IMR-90 (cell line): ENCODE results near the gene HACD2. TPM values are rescaled to one million over a fixed set of nuclear protein-coding genes. Genes with fewer than 3 reads are reported as not detected.
A peak's percentile ranks its signal among the peaks of the same experiment; 100 is the strongest.

Experiments used
- ATAC-seq: fragments of 200-7000 bp; cut with Tn5 transposase; 2 replicates; pipeline ENCODE4 v1.9.1; 2020; ENCODE audit warnings: low read depth, mild to moderate bottlenecking, moderate library complexity
- BruUV-seq: library from RNA; stranded (reverse); fragments of 400-500 nt; replicated peaks from 2 replicates; lab custom pipeline; 2021; lab: Mats Ljungman, UMichigan
- CTCF ChIA-PET: fragments of 300-600 bp; formaldehyde crosslinking; extraction: SDS; loops from one replicate; lab custom pipeline; 2021; ENCODE audit warnings: antibody characterized with exemption; lab: Yijun Ruan, JAX
- POLR2A ChIA-PET: fragments of 300-600 bp; sonication (Branson Sonifier 250); formaldehyde crosslinking; loops from one replicate; lab custom pipeline; 2022; ENCODE audit warnings: antibody characterized with exemption; ENCODE audit not compliant: unreplicated experiment; lab: Charles Lee
- DNase-seq: peaks from one replicate; pipeline ENCODE4 v3.0.0; 2013
- H2AFZ ChIP-seq: replicated peaks from 2 replicates; pipeline ENCODE3; 2013; ENCODE audit warnings: low read length, mild to moderate bottlenecking; ENCODE audit not compliant: poor library complexity
- H2AK5ac ChIP-seq: 2 replicates; pipeline ENCODE4 v1.6.1; 2013; ENCODE audit warnings: low read depth, low read length, inconsistent platforms
- H2AK9ac ChIP-seq: replicated peaks from 2 replicates; pipeline ENCODE3; 2013; ENCODE audit warnings: mild to moderate bottlenecking, low read depth, low read length, moderate library complexity; ENCODE audit not compliant: poor library complexity
- H2BK120ac ChIP-seq: 2 replicates; pipeline ENCODE4 v1.6.1; 2013; ENCODE audit warnings: low read depth, low read length, inconsistent platforms
- H2BK15ac ChIP-seq: 3 replicates; pipeline ENCODE4 v1.6.1; 2013; ENCODE audit warnings: low read depth, low read length, inconsistent platforms
- H2BK20ac ChIP-seq: 2 replicates; pipeline ENCODE4 v1.6.1; 2013; ENCODE audit warnings: low read depth, mild to moderate bottlenecking, inconsistent platforms, low read length, moderate library complexity
- H2BK5ac ChIP-seq: 2 replicates; pipeline ENCODE4 v1.6.1; 2013; ENCODE audit warnings: mild to moderate bottlenecking, low read depth, low read length, inconsistent platforms; ENCODE audit not compliant: poor library complexity, severe bottlenecking
- H3K14ac ChIP-seq: replicated peaks from 2 replicates; pipeline ENCODE4 v1.6.1; 2013; ENCODE audit warnings: low read depth, low read length, inconsistent platforms
- H3K18ac ChIP-seq: 2 replicates; pipeline ENCODE4 v1.6.1; 2013; ENCODE audit warnings: low read depth, low read length, control low read depth
- H3K23ac ChIP-seq: 2 replicates; pipeline ENCODE4 v1.6.1; 2013; ENCODE audit warnings: low read depth, low read length, inconsistent platforms
- H3K27ac ChIP-seq: 2 replicates; pipeline ENCODE4 v1.5.1; 2013; ENCODE audit warnings: mild to moderate bottlenecking, control low read depth, low read length; ENCODE audit not compliant: insufficient read depth
- H3K27me3 ChIP-seq: 2 replicates; pipeline ENCODE4 v1.6.1; 2013; ENCODE audit warnings: low read length; ENCODE audit not compliant: control insufficient read depth, insufficient read depth
- H3K36me3 ChIP-seq: 2 replicates; pipeline ENCODE4 v1.6.1; 2013; ENCODE audit warnings: low read length, mixed read lengths; ENCODE audit not compliant: control insufficient read depth, insufficient read depth
- H3K4ac ChIP-seq: 2 replicates; pipeline ENCODE4 v1.6.1; 2013; ENCODE audit warnings: low read depth, low read length, inconsistent platforms
- H3K4me1 ChIP-seq: 2 replicates; pipeline ENCODE4 v1.6.1; 2013; ENCODE audit warnings: low read length, mixed read lengths; ENCODE audit not compliant: control insufficient read depth, insufficient read depth
- H3K4me2 ChIP-seq: 2 replicates; pipeline ENCODE4 v1.6.1; 2013; ENCODE audit warnings: low read depth, mild to moderate bottlenecking, control low read depth, low read length, moderate library complexity
- H3K4me3 ChIP-seq: 2 replicates; pipeline ENCODE4 v1.5.1; 2013; ENCODE audit warnings: low read depth, mild to moderate bottlenecking, control low read depth, low read length, moderate library complexity; ENCODE audit not compliant: insufficient read depth
- H3K56ac ChIP-seq: 2 replicates; pipeline ENCODE4 v1.6.1; 2013; ENCODE audit warnings: low read length, inconsistent platforms; ENCODE audit not compliant: insufficient read depth; ENCODE audit errors: extremely low read depth
- H3K79me1 ChIP-seq, 2 experiments: 2 replicates each; pipeline ENCODE4 v1.6.1; 2013; ENCODE audit warnings: low read length in 2 of 2, inconsistent platforms in 1 of 2, low read depth in 1 of 2
- H3K9ac ChIP-seq: 2 replicates; pipeline ENCODE4 v1.6.1; 2013; ENCODE audit warnings: low read depth, low read length, control low read depth
- H3K9me1 ChIP-seq: 2 replicates; pipeline ENCODE4 v1.6.1; 2013; ENCODE audit warnings: low read length, inconsistent platforms; ENCODE audit not compliant: insufficient read depth
- H3K9me3 ChIP-seq: 2 replicates; pipeline ENCODE4 v1.6.1; 2013; ENCODE audit warnings: low read length; ENCODE audit not compliant: control insufficient read depth, insufficient read depth
- H4K20me1 ChIP-seq: 2 replicates; pipeline ENCODE4 v1.6.1; 2013; ENCODE audit warnings: low read length, inconsistent platforms; ENCODE audit not compliant: insufficient read depth
- H4K5ac ChIP-seq: 2 replicates; pipeline ENCODE4 v1.6.1; 2013; ENCODE audit warnings: mild to moderate bottlenecking, low read depth, low read length, control low read depth
- H4K8ac ChIP-seq, 2 experiments: 2 replicates each; pipeline ENCODE4 v1.6.1; 2013; ENCODE audit warnings: low read depth in 2 of 2, low read length in 2 of 2, control low read depth in 1 of 2, inconsistent platforms in 1 of 2
- H4K91ac ChIP-seq: 2 replicates; pipeline ENCODE4 v1.6.1; 2013; ENCODE audit warnings: low read depth, low read length, inconsistent platforms; ENCODE audit not compliant: insufficient read depth
- CEBPB ChIP-seq: IDR thresholded peaks from 2 replicates; pipeline ENCODE4 v1.6.1; 2012; ENCODE audit warnings: low read depth, low read length, improper control_type of control experiment
- CHD1 ChIP-seq: IDR thresholded peaks from 2 replicates; pipeline ENCODE4 v1.6.1; 2012; ENCODE audit warnings: low read depth, low read length, improper control_type of control experiment
- WGBS, 2 experiments: methylation state at CpG; one replicate each; pipeline versions ENCODE4 v1.1.5 to v1.1.7; 2013; ENCODE audit warnings: missing lambda C conversion rate in 2 of 2; ENCODE audit not compliant: insufficient read length in 1 of 2; ENCODE audit errors: extremely low coverage in 2 of 2; 5-methylcytosine and 5-hydroxymethylcytosine counted together
- dilution Hi-C: fragments of 300-500 bp; cut with HindIII; formaldehyde crosslinking; loops from one replicate; pipeline ENCODE4 v1.14.3; 2018; ENCODE audit warnings: low sequenced_read_pairs; ENCODE audit not compliant: unreplicated experiment
- in situ Hi-C: fragments of 300-500 bp; cut with MboI; formaldehyde crosslinking; loops from 3 replicates; pipeline ENCODE4 v1.14.3; 2019; ENCODE audit warnings: low sequenced_read_pairs, inconsistent platforms, mixed read lengths
- intact Hi-C: fragments of 100-400 bp; cut with micrococcal nuclease; formaldehyde crosslinking; loops from 2 replicates; pipeline ENCODE4 v1.10.0; 2022
- polyA plus RNA-seq, 3 experiments: library from polyadenylated mRNA; depleted of rRNA; stranded (reverse); fragments of >200 nt; gene quantifications; 2 replicates each; pipeline ENCODE4 v1.2.3, GENCODE V29; 2012; ENCODE audit warnings: low replicate concordance in 1 of 3
- total RNA-seq: library from RNA; depleted of rRNA; stranded (reverse); fragments of >200 nt; gene quantifications from 2 replicates; pipeline ENCODE4 v1.2.3, GENCODE V29; 2012
- TF ChIP-seq, protein P1 (sequence below): fragments of 150-350 bp; IDR thresholded peaks from 2 replicates; pipeline ENCODE4 v1.6.1; 2017; ENCODE audit warnings: mild to moderate bottlenecking, antibody characterized with exemption, low read length, low read depth

The HACD2 gene
- total and polyA plus RNA-seq, 2 of the 4 experiments (the other 2 are of a cell fraction) = 21.5 to 22.6 TPM

DNA sequence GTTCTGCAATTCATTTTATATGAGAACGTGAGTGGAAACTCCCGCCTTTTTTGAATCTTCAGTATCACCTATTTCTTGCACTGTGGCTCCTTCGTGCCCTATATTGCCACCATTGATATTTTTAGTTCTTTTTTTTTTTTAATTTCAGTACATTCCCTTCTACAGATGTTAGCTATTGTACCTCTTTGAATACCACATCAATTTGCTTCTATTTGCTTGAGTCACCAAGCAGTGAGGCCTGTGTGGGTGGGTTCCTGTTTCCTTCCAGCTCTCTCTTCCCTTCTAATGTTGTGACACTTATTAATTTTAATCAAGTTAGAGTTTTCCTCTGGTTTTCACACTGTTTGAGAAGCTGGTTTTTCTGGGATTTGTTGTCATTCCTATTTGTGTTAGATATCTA, 8.7 kb downstream of the HACD2 start:
- H4K91ac ChIP-seq = no peak overlapping the region
- H3K9me1 ChIP-seq = no peaks in the 10 kb centered on the region
- peaks cover 8 to 11% of the 10 kb centered on the region in 2 experiments; a peak in 2 of 4 replicates for H3K79me1 ChIP-seq
- ChIA-PET POLR2A (no interaction called here), CTCF (interaction anchor here (0.9 kb wide), 1 partner anchor 77 kb away, joined by 3 read pairs; no protein-coding TSS in a partner anchor)
- no peaks in the 10 kb centered on the region for H4K20me1 ChIP-seq
- dilution Hi-C loops = no loop called here
- H3K14ac ChIP-seq = no peak overlapping the region
- H4K5ac ChIP-seq = no peak overlapping the region
- no peak overlapping the region for H2AFZ ChIP-seq
- TF ChIP-seq CEBPB (no peak), CHD1 (no peak)
- TF ChIP-seq, protein P1, sequence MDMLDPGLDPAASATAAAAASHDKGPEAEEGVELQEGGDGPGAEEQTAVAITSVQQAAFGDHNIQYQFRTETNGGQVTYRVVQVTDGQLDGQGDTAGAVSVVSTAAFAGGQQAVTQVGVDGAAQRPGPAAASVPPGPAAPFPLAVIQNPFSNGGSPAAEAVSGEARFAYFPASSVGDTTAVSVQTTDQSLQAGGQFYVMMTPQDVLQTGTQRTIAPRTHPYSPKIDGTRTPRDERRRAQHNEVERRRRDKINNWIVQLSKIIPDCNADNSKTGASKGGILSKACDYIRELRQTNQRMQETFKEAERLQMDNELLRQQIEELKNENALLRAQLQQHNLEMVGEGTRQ = no peak
- H3K27ac ChIP-seq = no peak overlapping the region
- no peak overlapping the region for H3K9ac ChIP-seq
- H3K4me2 ChIP-seq = no peak overlapping the region; the same call in 1 of the 2 replicates
- H2BK120ac ChIP-seq = no peak overlapping the region
- WGBS, 2 experiments = no CpG with 5 or more reads among the region's 3 CpGs
- H3K4me1 ChIP-seq = peaks cover 2% of the 10 kb centered on the region; the same call in 1 of the 2 replicates
- H3K56ac ChIP-seq = no peak overlapping the region
- H3K36me3 ChIP-seq = peaks cover 4% of the 10 kb centered on the region
- no peak overlapping the region for H2BK5ac ChIP-seq
- no peak overlapping the region for H3K4me3 ChIP-seq
- H3K27me3 ChIP-seq = no peaks in the 10 kb centered on the region
- H3K23ac ChIP-seq = no peak overlapping the region
- intact Hi-C loops = no loop called here
- no peak overlapping the region for H3K4ac ChIP-seq
- no peak overlapping the region for H2BK20ac ChIP-seq
- H2BK15ac ChIP-seq = no peak overlapping the region
- in situ Hi-C loops = no loop called here
- no TSS peak for BruUV-seq
- ATAC-seq (peak; percentile 66; the same call in 1 of the 2 replicates), DNase-seq (peak; percentile 38)
- no peak overlapping the region for H4K8ac ChIP-seq
- H3K18ac ChIP-seq = no peak overlapping the region
- no peak overlapping the region for H2AK9ac ChIP-seq
- H2AK5ac ChIP-seq = no peak overlapping the region
- no peaks in the 10 kb centered on the region for H3K9me3 ChIP-seq
